DOHH2 (cell line): ENCODE measurements around the gene GIMAP7.
"Not testable (repeated sequence)": the region's sequence is repeated elsewhere in the genome, so short reads cannot be mapped to it uniquely, and the experiment has no call there.

Experiments
- H3F3A ChIP-seq: fragments of 200-600 bp; sonication (generic), shearing (Covaris generic); 2 replicates; pipeline ENCODE4 v1.6.0; 2016; ENCODE audit warnings: antibody characterized with exemption, mild to moderate bottlenecking; ENCODE audit not compliant: control insufficient read depth, insufficient read depth
- H3K27ac ChIP-seq: fragments of 200-600 bp; sonication (generic); 2 replicates; pipeline ENCODE4 v1.5.1; 2014; ENCODE audit warnings: low read depth, mild to moderate bottlenecking, low read length, moderate library complexity
- H3K27me3 ChIP-seq: fragments of 200-600 bp; sonication (generic); 2 replicates; pipeline ENCODE4 v1.6.1; 2014; ENCODE audit warnings: mild to moderate bottlenecking, low read length, mixed read lengths; ENCODE audit not compliant: control insufficient read depth
- H3K36me3 ChIP-seq: fragments of 200-600 bp; sonication (generic); 2 replicates; pipeline ENCODE4 v1.6.1; 2014; ENCODE audit warnings: mild to moderate bottlenecking, low read length, moderate library complexity, mixed read lengths; ENCODE audit not compliant: control insufficient read depth
- H3K4me1 ChIP-seq: fragments of 200-600 bp; sonication (generic); 2 replicates; pipeline ENCODE4 v1.6.1; 2014; ENCODE audit warnings: mild to moderate bottlenecking, low read length, mixed read lengths; ENCODE audit not compliant: control insufficient read depth
- H3K4me2 ChIP-seq: fragments of 200-600 bp; sonication (generic); 2 replicates; pipeline ENCODE4 v1.6.0; 2014; ENCODE audit warnings: mild to moderate bottlenecking, low read length, moderate library complexity
- H3K4me3 ChIP-seq: fragments of 200-600 bp; sonication (generic); 2 replicates; pipeline ENCODE4 v1.5.1; 2014; ENCODE audit warnings: mild to moderate bottlenecking, low read length, mixed read lengths
- H3K79me2 ChIP-seq: fragments of 200-600 bp; sonication (generic); 2 replicates; pipeline ENCODE4 v1.6.1; 2014; ENCODE audit warnings: mild to moderate bottlenecking, low read length, mixed read lengths; ENCODE audit not compliant: control insufficient read depth
- H3K9me2 ChIP-seq: fragments of 200-600 bp; sonication (generic); replicated peaks from 2 replicates; pipeline ENCODE4 v1.6.1; 2014; ENCODE audit warnings: mild to moderate bottlenecking, low read length, mixed read lengths; ENCODE audit not compliant: control insufficient read depth
- H3K9me3 ChIP-seq: fragments of 200-600 bp; sonication (generic); 2 replicates; pipeline ENCODE4 v1.6.1; 2014; ENCODE audit warnings: antibody characterized with exemption, low read length, mixed read lengths; ENCODE audit not compliant: control insufficient read depth, insufficient read depth
- H4K20me1 ChIP-seq: fragments of 200-600 bp; sonication (generic); 2 replicates; pipeline ENCODE4 v1.6.0; 2014; ENCODE audit warnings: low read depth, mild to moderate bottlenecking, antibody characterized with exemption, low read length, moderate library complexity; ENCODE audit not compliant: control insufficient read depth, insufficient read depth
- CTCF ChIP-seq: fragments of 200-600 bp; sonication (generic); IDR thresholded peaks from one replicate; pipeline ENCODE4 v1.5.1; 2014; ENCODE audit warnings: antibody characterized with exemption, mild to moderate bottlenecking, low read depth, low read length; ENCODE audit not compliant: poor library complexity, severe bottlenecking
- EZH2phosphoT487 ChIP-seq: fragments of 200-600 bp; sonication (generic); IDR thresholded peaks from 2 replicates; pipeline ENCODE4 v1.6.1; 2017; ENCODE audit warnings: borderline replicate concordance, mild to moderate bottlenecking, antibody characterized with exemption, low read length, moderate library complexity, mixed read lengths

GIMAP7 gene

GRCh38 chr7:150516956-150517745 lies 2.5 kb downstream of the GIMAP7 start:
- H3K4me2 ChIP-seq = no peak overlapping the region
- no peak overlapping the region for H3K27ac ChIP-seq
- no peaks in the 10 kb centered on the region for H3K9me3 ChIP-seq
- no peaks in the 10 kb centered on the region for H3K36me3 ChIP-seq
- no peaks in the 10 kb centered on the region for H3K9me2 ChIP-seq
- H3K79me2 ChIP-seq = no peaks in the 10 kb centered on the region
- H3K4me3 ChIP-seq = no peak overlapping the region
- peaks cover 24% of the 10 kb centered on the region for H3K27me3 ChIP-seq
- H3K4me1 ChIP-seq = no peaks in the 10 kb centered on the region
- no peaks in the 10 kb centered on the region for H3F3A ChIP-seq
- no peaks in the 10 kb centered on the region for H4K20me1 ChIP-seq
- TF ChIP-seq CTCF (no peak), EZH2phosphoT487 (no peak)

- no peaks in the 10 kb centered on the region for H3K79me2 ChIP-seq
- H3F3A ChIP-seq = no peaks in the 10 kb centered on the region
- H3K4me2 ChIP-seq = no peak overlapping the region
- H3K27ac ChIP-seq = no peak overlapping the region
- peaks cover 24% of the 10 kb centered on the region for H3K27me3 ChIP-seq
- no peaks in the 10 kb centered on the region for H3K9me2 ChIP-seq
- no peaks in the 10 kb centered on the region for H4K20me1 ChIP-seq
- H3K36me3 ChIP-seq = no peaks in the 10 kb centered on the region
- H3K4me3 ChIP-seq = no peak overlapping the region
- no peaks in the 10 kb centered on the region for H3K9me3 ChIP-seq
- no peaks in the 10 kb centered on the region for H3K4me1 ChIP-seq
- TF ChIP-seq EZH2phosphoT487 (no peak), CTCF (no peak)
Observed at GRCh38 chr7:150519310-150519709, 4.6 kb downstream of the GIMAP7 start.

- H3F3A ChIP-seq = no peaks in the 10 kb centered on the region
- H3K27ac ChIP-seq = no peak overlapping the region
- no peaks in the 10 kb centered on the region for H4K20me1 ChIP-seq
- H3K4me3 ChIP-seq = no peak overlapping the region
- H3K36me3 ChIP-seq = no peaks in the 10 kb centered on the region
- H3K4me2 ChIP-seq = no peak overlapping the region
- H3K27me3 ChIP-seq = peaks cover 16% of the 10 kb centered on the region
- TF ChIP-seq CTCF = no peak
- TF ChIP-seq EZH2phosphoT487 = no peak
- no peaks in the 10 kb centered on the region for H3K9me2 ChIP-seq
- H3K9me3 ChIP-seq = no peaks in the 10 kb centered on the region
- H3K4me1 ChIP-seq = no peaks in the 10 kb centered on the region
- H3K79me2 ChIP-seq = no peaks in the 10 kb centered on the region
Observed at GRCh38 chr7:150520145-150520544, 5.5 kb downstream of the GIMAP7 start.

GRCh38 chr7:150522931-150523330 lies 8.3 kb downstream of the GIMAP7 start:
- H3K9me2 ChIP-seq, H3K27ac ChIP-seq, H3K4me3 ChIP-seq: not testable (repeated sequence)

More at GRCh38 chr7:150522931-150523330, 8.3 kb downstream of the GIMAP7 start:
- not testable (repeated sequence) for H3K79me2 ChIP-seq, H3K9me3 ChIP-seq, H4K20me1 ChIP-seq, H3F3A ChIP-seq, H3K36me3 ChIP-seq, H3K4me2 ChIP-seq, H3K4me1 ChIP-seq, H3K27me3 ChIP-seq
